IPS-15b (cell line): Measurements from ENCODE around the gene HSPA12B.

Source experiments
- H3K27me3 ChIP-seq: one replicate; pipeline ENCODE4 v1.6.1; 2013; ENCODE audit warnings: low read length; ENCODE audit not compliant: control insufficient read depth, insufficient read depth
- H3K36me3 ChIP-seq: one replicate; pipeline ENCODE4 v1.6.1; 2013; ENCODE audit warnings: low read length; ENCODE audit not compliant: control insufficient read depth, insufficient read depth
- H3K4me1 ChIP-seq: one replicate; pipeline ENCODE4 v1.6.1; 2013; ENCODE audit warnings: mild to moderate bottlenecking, low read length; ENCODE audit not compliant: control insufficient read depth, insufficient read depth
- H3K4me3 ChIP-seq: one replicate; pipeline ENCODE4 v1.5.1; 2013; ENCODE audit warnings: low read depth, low read length
- H3K9ac ChIP-seq: one replicate; pipeline ENCODE4 v1.6.1; 2013; ENCODE audit warnings: low read depth, mild to moderate bottlenecking, low read length
- H3K9me3 ChIP-seq: one replicate; pipeline ENCODE4 v1.6.1; 2013; ENCODE audit warnings: mild to moderate bottlenecking, low read length; ENCODE audit not compliant: control insufficient read depth, insufficient read depth

The HSPA12B gene

GRCh38 chr20:3753501-3754275 is 21.2 kb downstream of the HSPA12B start:
- H3K27me3 ChIP-seq = peaks cover 22% of the 10 kb centered on the region
- no peaks in the 10 kb centered on the region for H3K9me3 ChIP-seq
- no peak overlapping the region for H3K4me3 ChIP-seq
- peaks cover 5% of the 10 kb centered on the region for H3K4me1 ChIP-seq
- H3K36me3 ChIP-seq = peaks cover 20% of the 10 kb centered on the region
- H3K9ac ChIP-seq = no peak overlapping the region

- peaks cover 24% of the 10 kb centered on the region for H3K36me3 ChIP-seq
- H3K27me3 ChIP-seq = peaks cover 17% of the 10 kb centered on the region
- no peaks in the 10 kb centered on the region for H3K9me3 ChIP-seq
- no peak overlapping the region for H3K4me3 ChIP-seq
- H3K4me1 ChIP-seq = peaks cover 5% of the 10 kb centered on the region
- no peak overlapping the region for H3K9ac ChIP-seq
These were observed 21.8 kb downstream of the HSPA12B start for GRCh38 chr20:3754276-3754630.

GRCh38 chr20:3755269-3755668 is 22.8 kb downstream of the HSPA12B start:
- peaks cover 12% of the 10 kb centered on the region for H3K27me3 ChIP-seq
- no peak overlapping the region for H3K4me3 ChIP-seq
- no peaks in the 10 kb centered on the region for H3K9me3 ChIP-seq
- peaks cover 27% of the 10 kb centered on the region for H3K36me3 ChIP-seq
- peaks cover 5% of the 10 kb centered on the region for H3K4me1 ChIP-seq
- no peak overlapping the region for H3K9ac ChIP-seq

- H3K9me3 ChIP-seq = no peaks in the 10 kb centered on the region
- peaks cover 5% of the 10 kb centered on the region for H3K4me1 ChIP-seq
- peaks cover 6% of the 10 kb centered on the region for H3K27me3 ChIP-seq
- no peak overlapping the region for H3K4me3 ChIP-seq
- peaks cover 28% of the 10 kb centered on the region for H3K36me3 ChIP-seq
- H3K9ac ChIP-seq = no peak overlapping the region
These were observed 23.5 kb downstream of the HSPA12B start for GRCh38 chr20:3755814-3756480.

- H3K9me3 ChIP-seq = no peaks in the 10 kb centered on the region
- H3K27me3 ChIP-seq = no peaks in the 10 kb centered on the region
- H3K36me3 ChIP-seq = peaks cover 28% of the 10 kb centered on the region
- H3K9ac ChIP-seq = no peak overlapping the region
- H3K4me1 ChIP-seq = peaks cover 5% of the 10 kb centered on the region
- no peak overlapping the region for H3K4me3 ChIP-seq
These were observed 24.8 kb downstream of the HSPA12B start for GRCh38 chr20:3757268-3757667.

GRCh38 chr20:3758566-3758965 is 26.1 kb downstream of the HSPA12B start:
- no peak overlapping the region for H3K4me3 ChIP-seq
- H3K4me1 ChIP-seq = no peaks in the 10 kb centered on the region
- peaks cover 28% of the 10 kb centered on the region for H3K36me3 ChIP-seq
- no peaks in the 10 kb centered on the region for H3K9me3 ChIP-seq
- H3K27me3 ChIP-seq = no peaks in the 10 kb centered on the region
- no peak overlapping the region for H3K9ac ChIP-seq

GRCh38 chr20:3759316-3759823 is 26.9 kb downstream of the HSPA12B start:
- Histone ChIP-seq H3K27me3 (no peaks in the 10 kb centered on the region), H3K4me1 (no peaks in the 10 kb centered on the region), H3K4me3 (no peak overlapping the region), H3K9ac (no peak overlapping the region), H3K36me3 (peaks cover 26% of the 10 kb centered on the region), H3K9me3 (no peaks in the 10 kb centered on the region)

GRCh38 chr20:3759884-3760283 is 27.4 kb downstream of the HSPA12B start:
- Histone ChIP-seq H3K36me3 (peaks cover 24% of the 10 kb centered on the region), H3K27me3 (no peaks in the 10 kb centered on the region), H3K9me3 (no peaks in the 10 kb centered on the region), H3K9ac (no peak overlapping the region), H3K4me3 (no peak overlapping the region), H3K4me1 (no peaks in the 10 kb centered on the region)

GRCh38 chr20:3760655-3761348 is 28.3 kb downstream of the HSPA12B start:
- Histone ChIP-seq H3K36me3 (peaks cover 28% of the 10 kb centered on the region), H3K4me3 (no peak overlapping the region), H3K9me3 (no peaks in the 10 kb centered on the region), H3K27me3 (no peaks in the 10 kb centered on the region), H3K4me1 (no peaks in the 10 kb centered on the region), H3K9ac (no peak overlapping the region)

- H3K27me3 ChIP-seq = peaks cover 2% of the 10 kb centered on the region
- no peak overlapping the region for H3K4me3 ChIP-seq
- H3K9me3 ChIP-seq = no peaks in the 10 kb centered on the region
- H3K9ac ChIP-seq = no peak overlapping the region
- peaks cover 14% of the 10 kb centered on the region for H3K36me3 ChIP-seq
- H3K4me1 ChIP-seq = peaks cover 3% of the 10 kb centered on the region
These were observed 31.5 kb downstream of the HSPA12B start for GRCh38 chr20:3763671-3764601.

GRCh38 chr20:3764659-3765058 is 32.2 kb downstream of the HSPA12B start:
- peaks cover 2% of the 10 kb centered on the region for H3K27me3 ChIP-seq
- no peaks in the 10 kb centered on the region for H3K9me3 ChIP-seq
- H3K4me1 ChIP-seq = peaks cover 3% of the 10 kb centered on the region
- H3K36me3 ChIP-seq = peaks cover 12% of the 10 kb centered on the region
- no peak overlapping the region for H3K4me3 ChIP-seq
- H3K9ac ChIP-seq = no peak overlapping the region
